SU-DHL-6 (cell line): Measurements from ENCODE around the gene FRRS1L.

Experiments used
- EZH2phosphoT487 ChIP-seq: fragments of 200-600 bp; sonication (generic), shearing (Covaris generic); conservative IDR thresholded peaks from 2 replicates; pipeline ENCODE4 v1.6.1; 2018; ENCODE audit warnings: mild to moderate bottlenecking, antibody characterized with exemption, low read length, moderate library complexity, mixed read lengths
- TF ChIP-seq, protein P1 (sequence below): fragments of 200-600 bp; sonication (generic); IDR thresholded peaks from one replicate; pipeline ENCODE4 v1.5.1; 2017; ENCODE audit warnings: antibody characterized with exemption, mild to moderate bottlenecking, low read length, moderate library complexity; ENCODE audit not compliant: insufficient read depth, poor library complexity, severe bottlenecking

DNA sequence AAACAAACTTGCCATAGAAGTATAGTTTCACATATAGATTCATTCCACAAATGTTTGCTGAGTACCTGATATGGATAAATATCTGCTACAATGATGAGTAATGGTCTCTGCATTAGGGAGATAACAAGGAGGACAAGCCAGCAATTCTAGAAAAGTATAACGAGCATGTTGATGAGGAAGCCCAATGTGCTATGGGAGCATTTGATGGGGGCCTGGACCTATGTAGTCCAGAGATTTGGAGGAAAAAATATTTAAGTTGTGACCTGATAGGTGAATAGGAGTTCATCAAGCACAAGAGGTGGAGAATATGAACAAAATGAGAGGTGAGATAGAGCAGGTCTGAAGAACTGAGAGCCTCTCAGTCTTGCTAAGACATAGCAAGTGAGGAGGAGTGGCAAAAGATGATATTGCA, 32.9 kb downstream of the FRRS1L start:
- TF ChIP-seq, protein P1, sequence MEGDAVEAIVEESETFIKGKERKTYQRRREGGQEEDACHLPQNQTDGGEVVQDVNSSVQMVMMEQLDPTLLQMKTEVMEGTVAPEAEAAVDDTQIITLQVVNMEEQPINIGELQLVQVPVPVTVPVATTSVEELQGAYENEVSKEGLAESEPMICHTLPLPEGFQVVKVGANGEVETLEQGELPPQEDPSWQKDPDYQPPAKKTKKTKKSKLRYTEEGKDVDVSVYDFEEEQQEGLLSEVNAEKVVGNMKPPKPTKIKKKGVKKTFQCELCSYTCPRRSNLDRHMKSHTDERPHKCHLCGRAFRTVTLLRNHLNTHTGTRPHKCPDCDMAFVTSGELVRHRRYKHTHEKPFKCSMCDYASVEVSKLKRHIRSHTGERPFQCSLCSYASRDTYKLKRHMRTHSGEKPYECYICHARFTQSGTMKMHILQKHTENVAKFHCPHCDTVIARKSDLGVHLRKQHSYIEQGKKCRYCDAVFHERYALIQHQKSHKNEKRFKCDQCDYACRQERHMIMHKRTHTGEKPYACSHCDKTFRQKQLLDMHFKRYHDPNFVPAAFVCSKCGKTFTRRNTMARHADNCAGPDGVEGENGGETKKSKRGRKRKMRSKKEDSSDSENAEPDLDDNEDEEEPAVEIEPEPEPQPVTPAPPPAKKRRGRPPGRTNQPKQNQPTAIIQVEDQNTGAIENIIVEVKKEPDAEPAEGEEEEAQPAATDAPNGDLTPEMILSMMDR: no peak
- no peak for TF ChIP-seq EZH2phosphoT487
